Dedifferentiated amniotic fluid mesenchymal stem cell (primary cell): Measurements from ENCODE around the gene ZNF784.

ENCODE experiments used
- DNase-seq: peaks from one replicate; pipeline ENCODE4 v3.0.0-alpha.2; 2016; ENCODE audit errors: extremely low spot score

The ZNF784 gene

DNA sequence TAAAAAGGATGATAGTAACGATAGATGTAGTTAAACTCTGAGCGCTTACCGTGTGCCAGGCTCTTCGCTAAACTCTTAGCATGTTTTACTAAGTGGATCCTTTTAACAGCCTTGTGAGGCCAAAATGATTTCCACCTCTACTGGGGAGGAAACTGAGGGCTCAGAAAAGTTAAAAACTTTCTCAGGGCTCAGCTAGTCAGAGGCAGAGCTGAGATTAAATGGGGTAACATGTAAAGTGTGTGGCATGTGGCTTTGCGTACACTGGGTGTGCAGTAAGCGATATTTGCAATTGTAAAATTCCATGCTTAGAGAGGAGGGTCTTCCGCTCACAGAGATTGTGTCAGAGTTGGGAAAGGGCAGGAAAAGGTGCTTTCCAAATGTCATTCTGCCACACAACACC is 32.2 kb upstream of the ZNF784 start:
- DNase-seq, result no peak

- DNase-seq, result no peak
These were observed 31.3 kb upstream of the ZNF784 start for GRCh38 chr19:55655648-55656040.

- peak; percentile 88 for DNase-seq
These were observed 30.7 kb upstream of the ZNF784 start, which contains the start of gene U2AF2 for GRCh38 chr19:55654868-55655647. Gene U2AF2 (plus strand): TSS chr19:55655035. CDS start chr19:55655105, 70 bp downstream.

DNA sequence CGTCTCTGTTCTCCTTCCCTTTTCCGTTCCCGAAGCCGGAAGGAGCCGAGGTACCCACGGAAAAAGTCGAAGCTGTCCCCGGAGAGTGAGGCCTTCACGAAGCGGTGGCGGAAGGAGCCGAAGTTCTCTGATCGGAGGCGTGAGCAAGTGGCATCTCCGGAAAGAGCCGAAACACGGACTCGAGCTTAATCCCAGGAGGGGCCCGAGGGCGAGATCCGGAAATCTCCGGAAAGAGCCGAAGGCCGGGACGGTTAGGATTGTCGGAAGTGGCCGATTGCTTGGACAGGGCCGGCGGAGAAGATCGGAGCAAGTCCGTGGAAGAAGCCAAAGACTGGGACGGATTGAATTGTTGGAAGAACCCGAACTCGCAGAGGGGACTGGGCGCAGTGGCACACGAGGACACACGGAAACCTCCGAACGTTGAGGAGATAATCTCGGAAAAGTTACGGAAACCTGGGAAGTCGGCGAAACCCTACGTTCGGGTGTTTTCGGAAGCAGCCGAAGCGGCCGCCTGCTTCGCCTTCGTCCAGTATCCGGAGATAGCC is 30.0 kb upstream of the ZNF784 start:
- DNase-seq, result peak; percentile 100

- peak; percentile 97 for DNase-seq
These were observed 29.4 kb upstream of the ZNF784 start for GRCh38 chr19:55653651-55654322.

DNA sequence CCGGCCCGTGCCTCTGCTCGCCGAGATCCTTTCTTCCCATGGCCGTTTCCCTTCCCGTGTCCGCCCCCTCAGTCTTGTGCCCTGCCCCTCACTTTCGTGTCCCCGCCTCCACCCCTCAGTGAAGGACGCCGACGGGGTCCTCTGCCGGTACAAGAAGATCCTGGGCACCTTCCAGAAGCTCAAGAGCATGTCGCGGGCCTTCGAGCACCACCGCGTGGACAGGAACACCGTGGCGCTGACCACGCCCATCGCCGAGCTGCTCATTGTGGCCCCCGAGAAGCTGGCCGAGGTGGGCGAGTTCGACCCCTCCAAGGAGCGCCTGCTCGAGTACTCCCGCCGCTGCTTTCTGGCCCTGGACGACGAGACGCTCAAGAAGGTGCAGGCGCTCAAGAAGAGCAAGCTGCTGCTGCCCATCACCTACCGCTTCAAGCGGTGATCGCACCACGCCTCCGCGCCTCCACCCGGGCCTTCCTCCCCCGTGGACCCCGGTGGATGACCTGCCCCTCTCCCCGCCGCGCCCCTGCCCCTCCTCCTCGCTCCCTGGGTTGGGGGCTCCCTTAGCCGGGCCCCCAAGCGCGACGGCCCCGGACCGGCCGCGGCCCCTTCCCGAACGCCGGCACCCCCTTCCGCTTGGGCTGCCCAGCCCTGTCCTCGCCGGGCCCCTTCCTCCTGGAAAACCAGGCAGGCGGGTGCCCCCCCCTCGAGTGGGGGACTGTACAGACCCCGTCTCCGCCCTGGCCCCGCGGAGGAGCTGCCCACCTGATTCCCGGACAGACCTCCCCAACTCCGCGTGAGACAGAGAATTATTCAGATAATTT is 28.2 kb upstream of the ZNF784 start:
- no peak for DNase-seq

- DNase-seq, result no peak
These were observed 26.9 kb upstream of the ZNF784 start for GRCh38 chr19:55651236-55651635.

DNA sequence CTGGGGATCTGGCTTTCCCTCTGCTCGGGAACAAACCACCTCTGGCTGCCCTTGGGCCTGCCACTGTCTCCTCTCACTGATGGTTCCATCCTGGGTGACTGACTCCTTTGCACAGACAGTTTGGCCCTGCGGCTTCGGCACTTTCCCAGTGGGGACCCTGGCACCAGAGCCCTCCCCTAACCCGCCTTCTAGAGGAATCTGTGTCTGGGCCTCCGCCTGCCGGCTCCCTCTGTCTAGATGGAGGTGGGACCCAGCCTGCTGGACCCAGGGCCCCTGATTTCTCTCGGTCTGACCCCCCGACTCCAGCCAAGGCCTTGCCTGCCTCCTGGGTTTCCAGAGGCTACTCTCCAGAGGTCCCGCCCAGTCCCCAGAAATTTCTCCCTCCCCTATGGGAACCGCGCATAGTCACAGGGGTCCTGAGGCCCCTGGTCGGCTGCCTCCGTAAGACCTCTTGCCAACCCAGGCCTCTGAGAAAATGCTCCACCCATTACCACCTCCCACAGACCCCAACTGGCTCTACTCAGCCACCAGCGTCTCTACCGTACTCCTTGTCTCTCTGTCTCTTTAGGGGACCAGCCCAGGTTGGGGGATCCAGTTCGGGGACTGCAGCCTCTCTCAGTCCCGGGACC is 26.4 kb upstream of the ZNF784 start:
- DNase-seq, result no peak

GRCh38 chr19:55650126-55650557 is 25.8 kb upstream of the ZNF784 start:
- no peak for DNase-seq

DNA sequence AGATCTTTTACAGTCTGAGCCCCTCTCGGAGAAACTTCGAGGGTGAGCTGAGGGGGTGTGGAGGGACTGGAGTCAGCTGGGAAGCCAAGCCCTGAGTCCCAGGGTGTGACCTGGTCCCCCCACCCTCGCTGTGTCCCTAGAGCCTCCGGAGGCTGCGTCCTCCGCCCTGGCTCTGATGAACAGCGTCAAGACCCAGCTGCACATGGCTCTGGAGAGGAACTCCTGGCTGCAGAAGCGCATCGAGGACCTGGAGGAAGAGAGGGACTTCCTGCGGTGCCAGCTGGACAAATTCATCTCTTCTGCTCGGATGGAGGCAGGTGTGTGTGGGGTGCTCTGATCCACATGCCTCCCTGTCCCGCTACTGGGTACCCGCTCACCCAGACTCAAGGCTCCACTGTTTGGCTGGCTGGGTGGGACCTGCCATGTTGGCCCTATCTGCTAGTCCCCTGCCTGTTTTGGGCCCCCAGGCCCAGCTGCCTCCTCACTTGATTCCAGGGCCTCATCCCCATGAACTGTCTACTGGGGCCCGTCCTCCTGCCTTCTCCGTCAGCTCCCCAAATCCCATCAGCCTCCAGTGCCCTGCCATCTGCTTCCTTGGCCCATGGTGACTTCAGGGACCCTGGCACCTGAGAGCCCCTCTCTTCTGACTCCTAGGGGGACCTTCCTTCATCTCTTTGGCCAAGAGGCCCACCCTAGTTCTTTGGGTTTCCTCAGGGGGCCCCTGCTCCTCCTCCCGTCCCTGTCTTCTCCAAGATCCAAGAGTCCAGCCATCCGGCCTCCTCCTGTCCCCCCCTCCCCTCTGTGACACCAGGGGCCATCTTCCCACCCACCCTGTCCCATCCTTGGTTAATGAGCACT is 25.1 kb upstream of the ZNF784 start:
- DNase-seq, result no peak

- DNase-seq, result no peak
These were observed 24.4 kb upstream of the ZNF784 start for GRCh38 chr19:55648585-55649267.

GRCh38 chr19:55647732-55648584 is 23.6 kb upstream of the ZNF784 start, which contains the start of gene CCDC106:
Gene CCDC106 (plus strand): TSS chr19:55648212. CDS start chr19:55649047, 835 bp downstream.
- DNase-seq, result peak; percentile 44

DNA sequence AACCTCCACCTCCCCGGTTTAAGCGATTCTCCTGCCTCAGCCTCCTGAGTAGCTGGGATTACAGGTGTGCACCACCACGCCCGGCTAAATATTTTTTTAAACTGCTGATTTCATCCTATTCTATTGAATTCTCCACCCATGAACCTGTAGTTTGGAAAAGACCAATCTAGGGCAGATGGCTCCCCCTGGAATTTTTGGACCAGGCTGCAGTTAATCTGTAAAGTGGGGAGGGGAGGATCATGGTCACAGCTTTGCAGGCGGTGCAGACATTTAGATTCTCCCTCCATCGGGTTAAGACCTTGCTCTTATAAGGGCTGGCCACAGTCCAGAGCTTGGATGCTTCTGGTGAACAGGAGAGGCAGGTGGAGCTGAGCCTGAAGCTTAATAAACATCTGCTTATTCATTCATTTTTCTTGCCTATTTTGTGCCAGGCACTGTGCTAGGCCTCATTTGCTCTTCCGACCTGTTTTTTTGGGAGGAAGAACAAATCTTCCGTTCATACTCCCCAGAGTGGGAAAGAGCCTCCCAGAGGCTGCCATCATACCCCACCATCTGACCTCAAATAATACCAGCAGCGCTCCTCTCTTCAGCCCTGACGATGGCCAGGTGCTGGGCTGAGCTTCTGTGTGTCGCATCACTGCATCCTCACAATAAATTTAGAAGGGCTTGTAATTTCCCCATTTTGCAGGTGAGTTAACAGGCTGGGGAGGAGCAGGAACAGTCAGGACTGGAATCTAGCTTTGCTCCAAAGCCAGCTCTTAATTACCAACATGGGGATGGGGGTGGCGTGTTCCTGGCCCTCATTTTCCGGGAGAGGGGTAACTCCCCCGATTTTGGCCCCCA is 22.7 kb upstream of the ZNF784 start:
- DNase-seq, result no peak

DNA sequence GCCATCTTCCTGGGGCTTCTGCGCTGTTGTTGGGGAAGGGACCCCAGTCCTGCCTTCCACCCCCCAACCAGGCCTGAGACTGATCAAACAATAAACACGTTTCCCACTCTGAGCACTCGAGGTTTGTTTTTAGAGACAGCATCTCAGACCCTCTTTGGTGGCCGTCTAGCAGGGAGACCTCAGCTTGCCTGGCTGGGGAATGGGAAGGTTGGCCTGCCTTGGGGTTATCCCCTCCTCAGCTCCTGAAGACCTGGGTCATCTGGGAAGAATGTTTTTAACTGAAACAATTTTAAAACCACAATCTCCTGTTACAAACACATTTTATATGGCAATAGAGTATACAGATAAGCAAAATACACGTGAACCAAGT is 21.1 kb upstream of the ZNF784 start:
- no peak for DNase-seq

DNA sequence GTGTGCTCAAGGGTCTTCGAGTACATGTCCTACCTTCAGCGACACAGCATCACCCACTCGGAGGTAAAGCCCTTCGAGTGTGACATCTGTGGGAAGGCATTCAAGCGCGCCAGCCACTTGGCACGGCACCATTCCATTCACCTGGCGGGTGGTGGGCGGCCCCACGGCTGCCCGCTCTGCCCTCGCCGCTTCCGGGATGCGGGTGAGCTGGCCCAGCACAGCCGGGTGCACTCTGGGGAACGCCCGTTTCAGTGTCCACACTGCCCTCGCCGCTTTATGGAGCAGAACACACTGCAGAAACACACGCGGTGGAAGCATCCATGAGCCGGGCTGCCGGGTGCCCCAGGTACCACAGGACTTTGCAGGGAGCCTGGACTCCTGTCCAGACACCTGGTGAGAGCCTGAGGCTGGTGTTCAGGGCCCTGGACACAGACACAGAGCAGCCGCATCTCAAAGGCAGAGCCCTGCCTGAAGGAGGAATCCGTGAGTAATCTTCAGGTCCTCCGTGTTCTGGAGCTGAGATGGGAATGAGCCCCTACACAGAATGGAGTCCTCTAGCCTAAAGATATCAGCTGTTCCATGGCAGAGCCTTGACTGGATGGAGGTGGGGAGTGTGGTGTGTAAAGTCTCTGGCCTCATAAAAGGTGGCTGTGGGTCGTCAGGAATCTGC is 20.6 kb upstream of the ZNF784 start:
- no peak for DNase-seq

- DNase-seq, result no peak
These were observed 19.9 kb upstream of the ZNF784 start for GRCh38 chr19:55644191-55644833.

GRCh38 chr19:55643887-55644176 is 19.5 kb upstream of the ZNF784 start:
- no peak for DNase-seq
